Renal pelvis (tissue), 4 donors: ENCODE results near the gene RPH3AL. TPM values are rescaled to one million over a fixed set of nuclear protein-coding genes. Genes with fewer than 3 reads are reported as not detected.
"Not testable (repeated sequence)": the region's sequence is repeated elsewhere in the genome, so short reads cannot be mapped to it uniquely, and the experiment has no call there.

ENCODE experiments used
- DNase-seq: peaks from one replicate; pipeline ENCODE4 v3.0.0-alpha.2; 2013
- polyA plus RNA-seq, 3 donors: library from polyadenylated mRNA; unstranded; fragments of 120-200 nt; gene quantifications; one replicate each; pipeline ENCODE4 v1.2.1, GENCODE V29; 2013; ENCODE audit not compliant: insufficient read length in 3 of 3

RPH3AL gene
- polyA plus RNA-seq, 3 donors: 15.7 to 29.5 (median 23.1) TPM

DNA sequence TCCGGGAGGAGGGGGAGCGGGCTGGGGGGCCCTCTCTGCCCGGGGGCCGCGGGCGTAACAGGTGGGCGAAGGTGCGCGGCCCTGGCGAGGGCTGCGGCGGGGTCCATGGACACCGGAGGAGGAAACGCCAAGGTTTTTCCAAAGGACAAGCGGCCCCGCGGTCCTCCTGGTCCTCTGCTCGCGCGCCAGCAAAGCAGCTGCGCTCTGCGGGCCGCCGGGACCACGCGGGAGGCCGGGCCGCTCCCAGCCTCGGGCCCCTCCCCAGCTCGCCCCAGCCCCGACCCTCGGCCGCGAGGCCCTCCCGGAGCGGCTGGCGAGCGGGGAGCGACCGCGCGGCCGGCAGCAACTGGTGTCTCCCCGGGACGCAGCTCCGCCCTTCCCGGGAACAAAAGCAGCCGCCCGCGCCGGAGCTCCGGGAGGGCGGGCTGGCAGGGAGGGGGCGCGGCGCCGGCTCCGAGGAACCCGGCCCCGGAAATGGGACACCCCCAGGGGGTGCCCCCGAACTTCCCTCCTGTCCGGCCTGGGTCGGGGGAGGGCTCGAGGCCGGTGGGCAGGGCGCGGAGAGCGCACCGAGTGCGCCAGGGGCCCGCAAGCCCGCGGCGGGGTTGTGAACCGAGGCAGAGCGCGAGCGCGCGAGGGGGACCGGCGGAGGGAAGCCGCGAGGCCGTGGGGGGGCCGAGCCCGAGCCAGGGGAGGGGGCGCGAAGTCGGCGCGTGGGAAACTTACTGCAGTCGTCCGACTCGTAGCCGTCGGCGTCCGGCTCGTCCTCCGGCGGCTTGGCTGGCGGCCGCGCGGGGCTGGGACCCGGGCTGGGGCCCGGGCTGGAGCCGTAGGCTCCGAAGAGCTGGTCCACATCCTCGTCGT, 172.0 kb downstream of the RPH3AL start:
- no peak for DNase-seq

DNA sequence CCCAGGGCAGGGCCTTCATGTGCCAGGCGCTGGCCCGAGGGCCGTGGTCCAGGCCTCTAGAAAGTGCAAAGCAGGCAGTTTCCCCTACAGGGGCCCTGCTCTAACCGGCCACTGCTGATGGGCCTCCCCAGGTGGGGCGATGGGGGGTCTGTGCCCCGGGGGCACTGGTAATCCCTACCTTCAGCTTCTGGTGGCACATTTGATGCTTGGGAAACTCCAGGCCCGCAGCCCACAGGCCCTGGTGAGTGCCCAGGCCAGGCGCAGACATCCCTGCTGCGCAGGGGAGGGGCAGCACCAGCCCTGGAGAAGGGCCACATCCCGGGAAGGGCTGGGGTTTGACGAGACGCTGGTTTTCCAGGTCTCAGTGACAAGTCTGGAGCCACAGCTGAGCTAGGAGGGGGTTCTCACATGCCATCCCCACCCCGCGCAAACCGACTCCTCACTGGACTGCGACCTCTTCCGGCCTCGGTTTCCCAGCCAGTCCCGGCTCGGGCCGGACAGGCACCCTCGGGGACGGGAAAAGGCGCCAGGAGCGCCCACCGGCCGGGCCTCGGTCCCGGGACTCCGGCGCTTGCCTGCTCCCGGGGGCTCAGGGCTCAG, 172.7 kb downstream of the RPH3AL start:
- no peak for DNase-seq

DNA sequence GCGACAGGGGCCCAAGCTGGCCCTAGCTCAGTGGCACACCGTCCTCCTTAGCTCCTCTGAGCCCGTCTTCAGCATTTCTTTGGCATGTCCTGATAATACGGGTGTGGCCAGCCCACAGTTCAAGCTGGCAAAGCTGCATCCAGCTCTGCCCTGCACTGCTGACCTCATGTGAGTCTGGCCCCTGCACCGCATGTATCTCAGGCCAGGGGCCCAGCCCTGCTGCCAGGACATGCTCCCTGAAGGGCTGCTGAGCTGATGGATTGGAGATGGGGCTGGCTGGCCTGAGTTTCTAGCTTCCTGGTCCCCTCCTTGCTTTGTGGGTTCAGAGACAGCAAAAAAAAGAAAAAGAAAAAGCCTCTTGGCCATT, 173.6 kb downstream of the RPH3AL start:
- DNase-seq: no peak

DNA sequence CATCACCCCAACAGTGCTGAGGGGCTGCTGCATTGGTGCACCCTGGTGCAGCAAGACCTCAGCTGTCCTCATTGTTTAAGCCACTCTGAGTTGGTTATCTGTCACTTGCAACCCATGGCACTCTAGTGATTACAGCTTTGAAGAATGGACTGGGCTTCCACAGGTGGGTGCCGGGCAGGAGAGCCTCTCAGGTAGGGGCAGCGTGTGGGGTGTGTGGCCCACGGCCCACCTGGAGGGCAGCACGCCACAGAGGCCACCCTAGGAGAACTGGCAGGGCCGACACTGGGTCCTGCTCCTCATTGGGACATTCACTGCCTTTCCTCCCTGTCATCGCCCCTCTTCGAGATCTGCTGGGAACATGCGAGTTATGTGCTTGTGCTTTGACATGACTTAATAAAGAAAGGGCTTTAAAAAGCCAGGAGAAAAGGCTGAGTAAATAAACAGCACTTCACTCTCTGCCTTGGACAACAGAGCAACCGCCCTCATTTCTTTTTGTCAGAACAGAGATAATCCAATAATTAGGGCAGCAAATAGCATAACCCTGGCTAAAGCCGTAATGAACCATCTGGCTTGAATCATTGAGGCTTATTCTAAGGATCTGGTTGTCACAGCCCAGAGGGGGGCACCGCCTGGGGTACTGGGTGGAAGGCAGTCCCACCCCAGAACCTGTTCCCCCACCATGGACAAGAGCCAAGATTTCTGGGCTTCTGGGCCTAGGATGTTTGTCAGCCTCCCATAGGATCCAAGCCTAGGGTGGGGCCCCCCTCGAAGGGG, 174.1 kb downstream of the RPH3AL start:
- no peak for DNase-seq

DNA sequence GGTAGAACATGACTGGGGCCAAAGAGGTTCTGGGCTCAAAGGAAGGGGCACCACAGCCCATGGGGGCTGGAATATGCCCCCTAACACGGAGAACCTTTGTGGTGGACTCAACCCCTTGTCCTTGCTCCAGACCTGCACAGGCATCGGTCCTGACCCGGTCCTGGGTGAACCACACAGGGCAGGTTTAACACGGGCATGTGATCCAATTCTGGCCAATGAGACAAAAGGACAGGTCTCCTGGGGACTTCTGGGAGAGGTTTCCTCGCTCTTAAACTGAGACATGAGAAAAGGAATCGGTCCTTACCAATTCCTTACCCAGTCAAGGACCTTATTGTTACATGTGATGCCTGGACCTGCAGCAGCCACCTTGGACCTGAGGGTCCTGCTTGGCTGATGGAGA, 174.8 kb downstream of the RPH3AL start:
- no peak for DNase-seq

DNA sequence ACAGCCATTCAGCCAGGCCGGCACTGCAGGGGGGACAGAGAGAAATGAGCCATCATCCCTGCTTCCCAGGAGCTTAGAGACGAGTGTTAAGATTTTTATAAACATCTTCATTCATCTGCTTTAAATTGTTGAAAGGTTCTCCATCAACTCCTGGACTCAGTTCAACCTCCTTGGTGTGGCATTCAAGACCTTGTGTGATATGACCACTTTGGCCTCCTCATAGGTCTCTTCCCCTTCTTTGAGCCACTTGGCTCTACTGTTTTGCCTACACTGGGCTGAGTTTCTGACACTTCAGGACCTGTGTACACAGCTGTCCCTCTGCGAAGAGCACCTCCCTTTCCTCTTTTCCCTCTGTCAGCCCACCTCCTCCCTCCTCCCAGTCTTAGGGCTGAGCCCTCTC, 175.5 kb downstream of the RPH3AL start:
- no peak for DNase-seq

DNA sequence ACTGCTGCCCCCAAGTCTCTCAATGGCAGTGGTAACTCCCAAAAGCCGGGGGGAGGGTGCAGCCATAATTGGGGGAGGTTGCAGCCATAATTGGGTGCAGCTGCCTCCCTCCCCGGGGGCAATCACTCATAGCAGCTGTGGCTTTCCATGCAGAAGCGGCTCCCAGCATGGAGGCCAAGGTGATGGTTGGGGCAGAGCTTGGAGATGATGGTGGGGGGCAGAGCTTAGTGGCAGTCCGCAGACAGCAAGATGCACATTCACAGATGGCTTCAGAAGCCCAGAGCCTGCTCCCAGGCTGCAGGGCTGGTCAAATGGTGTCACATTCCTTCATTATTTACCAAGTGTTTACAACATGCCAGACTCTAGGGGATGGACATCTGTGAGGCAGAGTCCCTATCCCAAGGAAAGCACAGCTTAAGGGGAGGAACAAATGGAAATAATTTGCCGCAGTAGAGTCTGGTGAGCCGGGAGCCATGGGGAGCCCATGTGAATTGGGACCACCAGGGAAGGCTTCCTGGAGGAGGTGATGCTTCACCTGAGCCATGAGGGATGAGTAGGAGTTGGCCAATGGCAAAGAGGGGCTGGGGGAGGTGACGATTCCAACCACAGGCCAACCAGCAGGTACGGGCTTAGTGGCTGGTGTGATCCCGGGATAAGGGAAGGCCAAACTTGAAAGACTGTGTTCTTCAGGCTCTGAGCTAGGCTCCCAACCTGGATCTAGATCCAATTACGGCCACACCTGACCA, 179.3 kb downstream of the RPH3AL start:
- DNase-seq: no peak

DNA sequence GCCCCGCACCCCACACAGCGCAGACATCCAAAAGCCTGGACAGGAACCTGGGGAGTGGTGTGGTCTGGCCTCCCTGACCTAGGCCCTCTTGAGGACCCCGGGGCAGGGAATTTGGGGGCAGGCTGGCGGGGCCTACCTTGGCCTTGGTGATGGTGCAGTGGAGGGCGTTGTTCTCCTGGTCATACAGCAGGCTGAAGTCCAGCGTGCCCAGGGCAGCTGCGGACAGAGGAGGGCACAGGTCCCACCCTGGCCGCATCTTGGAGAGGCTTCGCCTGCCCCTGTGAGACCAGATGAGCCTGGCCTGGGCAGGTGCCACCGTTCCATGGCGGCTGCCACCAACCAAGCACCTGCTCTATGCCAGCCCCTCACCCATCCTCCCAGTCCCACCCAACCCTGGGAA, 180.2 kb downstream of the RPH3AL start:
- no peak for DNase-seq

DNA sequence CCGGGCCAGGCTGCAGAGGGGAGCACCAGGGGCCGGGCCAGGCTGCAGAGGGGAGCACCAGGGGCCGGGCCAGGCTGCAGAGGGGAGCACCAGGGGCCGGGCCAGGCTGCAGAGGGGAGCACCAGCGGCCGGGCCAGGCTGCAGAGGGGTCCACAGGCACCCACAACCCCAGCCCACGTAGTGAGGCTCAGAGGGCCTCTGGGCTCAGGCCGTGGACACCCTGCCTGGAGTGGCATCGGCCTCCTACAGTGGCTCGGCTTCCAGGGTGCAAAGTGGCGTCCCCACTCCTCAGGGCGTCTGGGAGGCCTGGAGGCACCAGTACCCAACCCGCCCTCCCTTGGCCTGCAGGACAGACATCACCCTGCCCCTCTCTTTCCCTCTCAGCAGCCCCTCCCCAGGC, 180.7 kb downstream of the RPH3AL start:
- no peak for DNase-seq

DNA sequence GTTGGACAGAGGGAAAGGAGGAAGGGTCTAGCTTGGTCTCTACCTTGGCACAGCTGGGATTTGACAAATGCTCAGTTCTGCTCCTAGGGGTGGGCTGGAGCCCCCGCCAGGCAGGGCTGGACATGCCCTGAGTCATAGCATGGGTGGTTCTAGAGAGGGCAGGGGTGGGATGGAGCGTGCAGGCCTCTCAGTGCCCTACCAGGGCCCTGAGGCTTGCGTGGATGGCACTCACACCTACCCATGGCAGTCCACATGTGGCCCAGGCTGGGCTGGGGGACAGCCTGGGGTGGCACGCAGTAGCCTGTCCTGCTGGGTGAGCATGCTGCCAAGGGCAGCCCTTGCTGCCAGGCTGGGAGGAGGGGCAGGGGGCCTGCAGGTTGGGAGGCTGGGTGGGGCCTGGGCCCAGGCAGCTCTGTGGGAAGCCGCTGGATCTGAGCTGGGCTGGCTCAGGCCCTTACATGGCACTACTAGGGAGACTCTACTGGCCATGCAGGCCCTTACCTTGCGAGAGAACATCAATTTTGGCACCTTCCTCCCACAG, 182.4 kb downstream of the RPH3AL start:
- DNase-seq: no peak

DNA sequence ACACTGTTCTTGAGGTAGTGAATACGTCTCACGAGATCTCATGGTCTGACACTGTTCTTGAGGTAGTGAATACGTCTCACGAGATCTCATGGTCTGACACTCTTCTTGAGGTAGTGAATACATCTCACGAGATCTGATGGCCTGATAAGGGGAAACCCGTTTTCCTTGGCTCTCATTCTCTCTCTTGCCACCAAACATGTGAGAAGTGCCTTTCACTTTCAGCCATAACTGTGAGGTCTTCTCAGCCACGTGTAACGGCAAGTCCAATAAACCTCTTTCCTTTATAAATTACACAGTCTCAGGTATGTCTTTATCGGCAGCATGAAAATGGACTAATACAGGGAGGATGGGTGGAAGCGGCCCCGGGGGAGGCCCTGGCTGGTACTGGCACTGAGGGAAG, 184.0 kb downstream of the RPH3AL start:
- DNase-seq: not testable (repeated sequence)

DNA sequence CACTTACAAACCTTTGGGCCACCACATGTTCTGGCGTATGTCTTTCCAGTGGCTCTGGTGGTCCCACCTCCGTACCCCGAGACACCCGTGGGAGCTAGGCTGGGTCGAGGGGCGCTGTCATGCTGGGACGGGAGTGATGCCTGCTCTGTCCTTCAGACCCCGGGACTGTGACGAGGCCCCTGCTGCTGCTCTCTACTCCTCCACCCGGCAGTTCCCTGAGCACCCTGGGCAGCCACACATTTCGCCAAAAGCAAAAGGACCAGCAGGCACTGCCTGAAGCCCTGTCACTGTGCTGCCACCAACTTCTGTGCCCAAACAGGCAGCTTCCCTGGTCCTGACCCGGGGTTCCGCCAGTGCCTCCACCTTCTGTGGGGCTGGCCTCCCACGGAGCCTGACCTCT, 186.7 kb downstream of the RPH3AL start:
- no peak for DNase-seq

DNA sequence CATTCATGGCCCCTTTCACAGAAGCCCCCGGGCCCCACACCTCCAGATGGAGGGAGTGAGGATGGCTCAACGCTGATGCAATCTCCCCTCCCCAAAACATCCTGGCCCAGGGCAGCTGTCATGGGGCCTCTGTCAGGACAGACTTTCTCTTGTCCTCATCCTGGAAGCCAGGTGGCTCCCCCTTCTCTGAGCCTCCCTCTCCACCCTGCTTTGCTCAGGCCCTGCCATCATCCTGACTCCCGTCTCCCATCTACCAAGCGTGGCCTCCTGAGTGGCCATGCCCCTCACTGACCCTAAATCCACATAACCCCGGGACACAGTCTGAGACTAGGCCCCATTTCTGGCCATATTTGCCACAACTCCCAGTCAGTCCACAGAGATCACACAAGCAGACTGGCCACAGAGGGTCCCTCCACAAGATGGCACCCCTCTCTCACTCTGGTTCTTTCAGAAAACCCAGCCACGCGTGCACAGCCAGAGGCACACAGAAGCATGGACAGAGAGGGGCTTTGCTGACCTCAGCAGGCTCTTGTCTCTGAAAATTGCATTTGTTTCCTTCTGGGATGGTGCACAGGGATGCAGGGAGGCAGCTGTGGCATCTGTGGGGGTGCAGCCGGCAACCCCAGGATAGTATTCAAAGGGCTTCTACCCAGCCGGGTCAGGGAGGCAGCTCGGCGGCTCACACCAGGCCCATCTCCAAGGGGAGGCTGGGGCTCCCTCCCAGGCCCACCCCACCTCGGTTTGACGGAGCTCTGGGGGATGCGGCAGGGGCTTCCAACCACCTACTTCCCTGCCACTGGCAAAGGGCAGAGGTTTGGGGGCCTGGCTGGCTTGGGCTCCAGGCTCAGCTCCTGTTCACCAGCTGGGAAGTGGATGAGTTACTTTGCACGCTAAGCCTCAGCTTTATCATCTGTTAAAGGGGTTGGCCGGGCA, 188.0 kb downstream of the RPH3AL start:
- peak; percentile 76 for DNase-seq

DNA sequence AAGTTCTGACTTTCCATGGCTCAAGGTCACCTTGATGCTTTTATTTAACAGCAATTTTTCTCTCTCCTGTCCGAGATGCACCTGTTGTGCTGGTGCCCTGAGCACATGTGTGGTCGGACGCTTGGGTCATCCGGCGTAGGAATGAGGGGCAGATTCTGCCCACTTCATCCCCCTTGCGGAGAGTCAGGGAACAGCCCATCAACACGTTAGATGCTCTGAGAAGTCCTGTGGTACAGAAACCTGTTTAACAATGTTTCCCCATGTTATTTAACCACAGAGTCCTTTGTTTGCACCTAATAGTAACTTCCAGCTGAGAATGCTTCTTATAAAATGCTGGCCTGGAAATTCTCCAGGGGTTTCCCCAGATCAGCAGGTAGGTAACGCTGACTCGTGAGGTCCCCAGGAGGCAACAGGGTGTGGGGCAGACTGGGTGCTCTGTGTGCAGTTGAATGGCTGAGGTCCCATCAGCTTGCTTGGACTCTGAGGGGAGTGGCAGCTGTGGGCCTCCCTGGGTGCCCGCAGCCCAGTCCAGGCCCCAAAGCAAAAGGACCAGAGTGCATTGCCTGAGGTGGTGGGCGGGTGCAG, 189.0 kb downstream of the RPH3AL start:
- DNase-seq: no peak

DNA sequence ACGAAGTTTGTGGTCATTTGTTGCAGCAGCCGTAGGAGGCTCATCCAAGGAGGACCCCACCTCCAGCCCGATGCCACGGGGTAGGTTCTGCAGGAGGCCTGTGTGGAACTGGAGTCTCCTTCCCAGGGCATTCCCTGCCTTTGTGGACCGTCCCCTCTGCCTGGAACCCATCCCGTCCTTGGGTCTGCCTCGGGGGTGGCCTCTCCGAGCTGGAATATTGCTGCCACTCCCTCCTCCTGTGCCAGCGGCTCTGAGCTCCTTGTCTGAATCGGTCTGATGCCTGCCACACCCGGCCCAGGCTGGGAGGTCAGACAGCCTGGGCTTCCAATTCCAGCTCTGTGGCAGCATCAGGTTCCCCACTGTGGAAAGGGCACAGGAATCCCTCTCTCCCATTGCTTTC, 189.9 kb downstream of the RPH3AL start:
- DNase-seq: no peak

Other genes starting within 250 kb of the RPH3AL start
- gene SCGB1C2, start 215.2 kb downstream of the RPH3AL start, polyA plus RNA-seq: 1 to 10 TPM in 1 of 3 donors, under 1 TPM in 1, not detected in 1; 0.41 to 1.6 TPM
- gene DOC2B, start 171.2 kb downstream of the RPH3AL start, polyA plus RNA-seq: 10 to 100 TPM; 50.1 to 73.7 (median 61.7) TPM
- 10 to 100 TPM; 26.8 to 36.9 (median 30.6) TPM for gene RFLNB, start 93.1 kb upstream of the RPH3AL start, polyA plus RNA-seq